ENCODE measurements around the gene LSR.
"Not testable (repeated sequence)": the region's sequence is repeated elsewhere in the genome, so short reads cannot be mapped to it uniquely, and the experiment has no call there.

LSR gene

GRCh38 chr19:35217649-35217990, 31.2 kb upstream of the LSR start:
- no peak for DNase-seq

- no peak for DNase-seq
These were observed 29.8 kb upstream of the LSR start for GRCh38 chr19:35219008-35219407.

GRCh38 chr19:35220315-35220921, 28.4 kb upstream of the LSR start:
- no peak for DNase-seq

DNA sequence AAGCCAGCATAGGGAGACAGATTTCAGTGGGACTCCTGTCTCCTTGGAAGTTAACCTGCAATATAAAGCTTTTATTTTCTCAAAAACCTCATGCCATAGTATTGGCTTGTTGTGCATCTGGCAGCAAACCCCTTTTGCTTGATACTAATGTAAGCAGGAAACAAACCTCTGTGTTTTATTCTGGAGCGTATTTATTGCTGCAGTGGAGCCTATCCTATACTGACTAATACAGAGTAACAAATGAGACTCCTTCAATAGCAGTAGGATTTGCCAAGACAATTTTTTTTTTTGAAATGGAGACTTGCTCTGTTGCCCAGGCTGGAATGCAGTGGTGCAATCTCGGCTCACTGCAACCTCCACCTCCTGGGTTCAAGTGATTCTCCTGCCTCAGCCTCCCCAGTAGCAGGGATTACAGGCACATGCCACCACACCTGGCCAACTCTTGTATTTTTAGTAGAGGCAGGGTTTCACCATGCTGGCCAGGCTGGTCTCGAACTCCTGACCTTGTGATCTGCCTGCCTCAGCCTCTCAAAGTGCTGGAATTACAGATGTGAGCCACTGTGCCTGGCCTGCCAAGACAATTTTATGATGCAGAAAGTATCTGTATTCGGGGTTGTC, 27.7 kb upstream of the LSR start:
- DNase-seq: not testable (repeated sequence)

DNA sequence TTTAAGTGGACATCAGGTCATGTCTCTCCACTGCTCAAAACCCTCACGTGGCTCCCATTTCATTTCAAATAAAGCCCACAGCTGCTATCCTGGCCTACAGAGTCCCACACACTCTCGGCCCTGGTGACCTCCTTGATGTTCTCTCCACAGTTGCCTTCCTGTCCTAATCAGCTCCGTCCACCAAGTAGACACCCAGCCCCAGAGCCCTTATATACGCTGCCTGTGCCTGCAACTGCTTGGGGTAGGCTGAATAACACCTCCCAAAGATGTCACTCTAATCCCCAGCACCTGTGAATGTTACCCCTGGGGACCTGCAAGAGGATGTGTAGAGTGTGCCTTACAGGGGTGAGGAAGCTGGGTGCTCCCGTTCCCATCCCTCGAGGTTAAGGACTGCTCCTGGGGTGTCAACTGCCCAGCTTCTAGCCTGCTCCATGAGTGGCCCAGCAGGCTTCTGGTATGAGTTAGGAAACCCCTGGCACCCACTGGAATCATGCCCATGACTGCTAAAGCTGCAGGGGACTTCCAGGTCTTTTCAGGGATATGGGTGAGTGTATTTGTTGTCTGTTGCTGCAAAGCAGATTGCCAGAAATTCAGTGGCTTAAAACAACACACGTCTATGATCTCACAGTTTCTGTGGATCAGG, 26.3 kb upstream of the LSR start:
- DNase-seq: no peak

- DNase-seq: no peak
These were observed 25.6 kb upstream of the LSR start for GRCh38 chr19:35223084-35223790.

DNA sequence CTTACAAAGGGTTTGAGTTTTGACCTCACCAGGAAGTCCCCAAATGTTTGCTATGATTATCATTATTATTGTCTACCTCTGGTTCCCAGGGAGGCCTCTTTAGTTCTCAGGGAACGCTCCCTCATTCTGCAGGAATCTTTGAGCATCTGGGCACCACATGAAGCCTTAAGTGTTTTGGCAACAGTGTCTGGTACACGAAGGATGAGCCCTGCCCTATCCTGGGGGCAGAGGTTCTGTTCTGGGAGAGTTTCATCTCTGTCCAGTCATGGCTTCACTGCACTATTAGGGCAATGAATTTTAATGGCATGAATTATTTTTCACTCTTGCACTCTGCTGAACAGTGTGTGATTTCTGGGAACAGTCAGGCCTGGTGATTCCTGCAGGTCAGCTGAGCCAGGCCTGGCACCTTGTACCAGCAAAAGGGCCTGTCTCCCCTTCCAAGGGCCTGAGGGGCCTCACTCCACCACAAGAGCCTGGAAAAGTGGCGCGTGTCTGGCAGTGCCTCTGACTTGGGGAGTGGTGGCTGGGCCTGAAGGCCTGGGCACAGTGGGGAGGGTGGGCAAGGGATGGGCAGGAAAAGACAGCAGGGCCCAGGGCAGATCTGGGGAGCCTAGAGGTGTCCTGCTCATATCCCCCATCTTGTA, 24.8 kb upstream of the LSR start:
- DNase-seq: no peak

DNA sequence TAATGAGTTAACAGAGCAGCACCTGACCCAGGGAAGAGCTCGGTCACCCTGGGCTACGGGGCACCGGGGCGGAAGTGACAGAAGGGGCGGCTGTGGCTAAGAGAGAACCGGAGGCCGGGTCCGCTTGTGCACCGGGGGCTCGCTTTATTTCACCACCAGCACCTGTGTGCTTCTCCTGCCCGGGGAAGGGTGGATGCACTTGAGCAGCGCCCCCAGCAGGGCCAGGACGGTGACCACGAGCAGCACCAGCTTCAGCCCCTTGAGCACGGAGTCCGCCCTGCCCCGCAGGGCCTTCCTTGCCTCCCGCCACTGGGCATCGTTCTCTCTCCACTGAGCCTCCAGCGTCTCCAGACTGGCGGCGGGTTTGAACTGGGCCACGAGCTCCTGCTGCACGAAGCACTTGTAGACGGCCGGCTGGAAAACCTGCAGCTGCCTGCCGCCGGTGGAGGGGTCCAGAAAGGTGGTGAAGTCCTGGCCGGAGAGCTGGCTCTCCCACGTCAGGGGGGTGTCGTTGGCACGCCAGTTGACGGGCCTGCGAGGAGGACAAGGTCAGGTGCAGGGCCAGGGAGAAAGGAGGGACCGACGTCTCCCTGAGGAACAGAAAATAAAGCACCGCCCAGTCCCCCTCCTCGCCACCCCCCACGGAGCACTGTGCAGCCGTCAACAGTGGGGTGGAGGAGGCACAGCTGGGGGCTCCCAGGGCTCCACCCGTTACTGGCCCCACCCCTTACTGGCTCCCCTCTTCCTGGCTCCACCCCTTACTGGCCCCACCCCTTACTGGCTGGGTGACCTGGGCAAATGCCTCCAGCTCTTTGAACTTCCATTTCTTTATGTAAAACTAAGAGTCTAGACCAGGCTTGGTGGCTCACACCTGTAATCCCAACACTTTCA, 23.9 kb upstream of the LSR start:
- DNase-seq: no peak

GRCh38 chr19:35225951-35226350, 22.9 kb upstream of the LSR start:
- DNase-seq: no peak

DNA sequence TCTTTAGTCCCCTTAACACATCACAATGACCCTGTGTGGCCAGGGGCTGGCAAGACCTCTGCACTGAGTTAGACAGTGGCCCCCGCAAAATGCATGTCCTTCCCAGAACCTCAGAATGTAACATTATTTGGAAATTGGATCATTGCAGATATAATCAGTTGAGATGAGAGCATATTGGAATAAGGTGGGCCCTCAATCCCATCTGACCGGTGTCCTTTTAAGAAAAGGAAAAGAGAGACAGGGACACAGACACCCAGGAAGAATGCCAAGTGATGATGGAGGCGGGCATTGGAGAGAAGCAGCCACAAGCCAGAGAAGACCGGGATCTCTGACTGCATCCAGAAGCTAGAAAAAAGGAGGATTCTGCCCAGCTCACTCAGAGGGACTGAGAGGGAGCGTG, 22.1 kb upstream of the LSR start:
- DNase-seq: no peak

DNA sequence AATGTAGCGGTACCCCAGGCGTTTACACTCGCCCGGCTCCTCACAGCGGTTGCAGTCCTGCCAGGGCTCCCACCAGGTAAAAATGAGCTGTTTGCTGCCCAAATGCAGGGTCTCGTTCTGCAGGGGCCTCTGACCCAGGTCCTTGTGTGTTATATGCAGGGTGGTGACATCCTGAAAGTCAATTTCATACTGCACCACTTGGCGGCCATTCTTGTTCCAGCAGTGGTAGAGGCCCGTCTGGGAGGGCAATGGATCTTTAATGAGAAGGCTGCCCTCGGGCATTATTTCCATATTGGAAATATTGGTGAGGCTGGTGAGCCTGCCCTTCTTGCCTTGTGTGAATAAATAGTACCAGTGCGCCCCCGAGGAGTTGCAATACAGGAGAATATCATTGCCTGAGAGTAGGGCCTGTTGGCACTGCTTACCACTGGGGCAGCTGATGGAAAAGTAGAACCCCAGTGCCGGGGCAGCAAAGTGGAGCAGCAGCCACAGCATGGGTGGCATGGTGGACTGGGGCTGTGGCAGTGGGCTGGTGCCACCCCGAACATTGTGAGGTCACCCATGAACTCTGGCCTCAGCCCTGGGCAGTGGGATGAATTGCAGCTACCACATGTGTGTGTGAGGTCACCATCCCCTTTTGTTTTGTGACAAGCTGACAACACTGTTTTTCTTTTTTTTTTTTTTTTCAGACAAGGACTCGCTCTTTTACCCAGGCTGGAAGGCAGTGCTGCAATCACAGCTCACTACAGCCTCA, 20.4 kb upstream of the LSR start, which contains the start of gene FAM187B:
Gene FAM187B (minus strand): TSS at position 563 of the 754 bp plus-strand sequence. CDS start 59 bp downstream, at position 504.
- no peak for DNase-seq

DNA sequence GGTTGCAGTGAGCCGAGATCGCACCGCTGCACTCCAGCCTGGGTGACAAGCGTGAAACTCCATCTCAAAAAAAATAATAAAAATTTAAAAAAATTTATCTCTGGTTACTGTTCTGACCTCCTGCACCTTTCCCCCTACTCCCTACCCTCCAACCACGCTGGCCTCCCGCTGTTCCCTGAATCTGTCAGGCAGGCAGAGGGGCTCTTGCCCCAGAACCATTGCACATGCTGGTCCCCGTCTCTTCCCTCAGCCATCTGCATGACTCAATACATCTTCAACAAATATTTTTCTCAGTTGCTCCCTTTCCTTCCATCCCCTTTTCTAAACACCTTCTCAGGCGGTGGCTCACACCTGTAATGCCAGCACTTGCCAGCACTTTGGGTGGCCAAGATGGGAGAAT, 19.2 kb upstream of the LSR start:
- DNase-seq: no peak

GRCh38 chr19:35231956-35232645, 16.7 kb upstream of the LSR start:
- DNase-seq: no peak

DNA sequence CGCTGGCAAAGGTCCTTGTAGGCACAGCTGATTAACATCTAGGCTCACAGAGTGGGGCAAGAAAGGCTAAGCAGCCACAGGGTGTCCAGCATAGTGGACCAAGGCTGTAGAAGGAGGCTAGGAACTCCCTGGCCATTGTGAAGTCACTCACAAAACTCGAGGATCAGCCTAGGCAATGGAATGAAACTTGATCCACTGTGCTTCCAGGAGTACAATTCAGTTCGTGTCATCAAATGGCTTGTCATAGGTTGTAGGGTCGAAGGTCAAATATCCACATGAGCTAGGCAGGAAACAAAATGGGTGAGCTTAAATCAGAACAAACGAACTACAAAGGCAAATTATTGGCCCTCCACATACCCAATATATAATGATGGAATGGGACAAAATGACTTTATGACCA, 15.9 kb upstream of the LSR start:
- DNase-seq: no peak

GRCh38 chr19:35236638-35237400, 12.0 kb upstream of the LSR start:
- DNase-seq: no peak

DNA sequence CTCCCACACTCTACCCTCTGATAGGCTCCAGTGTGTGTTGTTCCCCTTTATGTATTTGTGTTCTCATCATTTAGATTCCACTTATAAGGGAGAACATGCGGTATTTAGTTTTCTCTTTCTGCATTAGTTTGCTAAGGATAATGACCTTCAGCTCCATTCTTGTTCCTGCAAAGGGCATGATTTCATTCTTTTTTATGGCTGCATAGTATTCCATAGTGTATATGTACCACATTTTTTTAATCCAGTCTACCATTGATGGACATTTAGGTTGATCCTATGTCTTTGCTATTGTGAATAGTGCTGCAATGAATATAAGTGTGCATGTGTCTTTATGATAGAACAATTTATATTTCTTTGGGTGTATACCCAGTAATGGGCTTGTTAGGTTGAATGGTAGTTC, 9.2 kb upstream of the LSR start:
- not testable (repeated sequence) for DNase-seq

GRCh38 chr19:35240327-35240726, 8.5 kb upstream of the LSR start:
- DNase-seq: no peak

DNA sequence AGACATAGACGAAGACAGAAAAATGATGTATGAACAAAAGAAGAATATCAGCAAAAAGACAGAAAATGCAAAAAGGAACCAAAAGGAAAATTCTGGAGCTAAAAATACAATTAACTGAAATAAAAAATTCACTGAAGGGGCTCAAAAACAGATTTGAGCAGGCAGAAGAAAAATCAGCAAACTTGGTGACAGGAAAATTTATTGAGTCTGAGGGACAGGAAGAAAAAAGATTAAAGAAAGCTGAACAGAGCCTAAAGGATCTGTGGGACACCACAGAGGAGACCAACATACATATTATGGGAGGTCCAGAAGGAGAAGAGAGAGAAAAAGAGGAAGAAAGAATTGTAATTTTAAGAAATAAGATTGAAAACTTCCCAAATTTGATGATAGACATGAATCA, 7.4 kb upstream of the LSR start:
- DNase-seq: no peak

DNA sequence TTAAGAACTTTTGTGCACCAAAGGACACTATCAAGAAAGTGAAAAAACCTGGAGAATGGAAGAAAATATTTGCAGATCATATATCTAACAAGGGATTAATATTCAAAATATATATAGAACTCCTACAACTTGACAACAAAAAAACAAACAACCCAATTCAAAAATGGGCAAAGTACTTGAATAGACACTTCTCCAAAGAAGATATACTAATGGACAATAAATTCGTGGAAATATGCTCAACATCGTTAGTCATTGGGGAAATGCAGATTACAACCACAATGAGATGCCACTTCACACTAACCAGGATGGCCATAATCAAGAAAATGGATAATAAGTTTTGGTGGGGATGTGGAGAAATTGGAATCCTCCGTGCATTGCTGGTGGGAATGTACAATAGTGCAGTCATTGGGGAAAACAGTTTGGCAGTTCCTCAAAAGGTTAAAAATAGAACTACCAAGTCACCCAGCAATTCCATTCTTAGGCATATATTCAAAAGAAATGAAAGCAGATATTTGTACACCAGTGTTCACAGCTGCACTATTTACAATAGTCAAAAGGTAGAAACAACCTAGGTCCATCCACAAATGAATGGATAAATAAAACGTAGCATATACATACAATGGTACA, 2.2 kb upstream of the LSR start:
- no peak for DNase-seq

Measured in effector CD4-positive, alpha-beta T cell (primary cell).